ENCODE results near the gene ADCY2.

GRCh38 chr5:7745882-7746610 is 350.1 kb downstream of the ADCY2 start:
- TF ChIP-seq, protein P1, sequence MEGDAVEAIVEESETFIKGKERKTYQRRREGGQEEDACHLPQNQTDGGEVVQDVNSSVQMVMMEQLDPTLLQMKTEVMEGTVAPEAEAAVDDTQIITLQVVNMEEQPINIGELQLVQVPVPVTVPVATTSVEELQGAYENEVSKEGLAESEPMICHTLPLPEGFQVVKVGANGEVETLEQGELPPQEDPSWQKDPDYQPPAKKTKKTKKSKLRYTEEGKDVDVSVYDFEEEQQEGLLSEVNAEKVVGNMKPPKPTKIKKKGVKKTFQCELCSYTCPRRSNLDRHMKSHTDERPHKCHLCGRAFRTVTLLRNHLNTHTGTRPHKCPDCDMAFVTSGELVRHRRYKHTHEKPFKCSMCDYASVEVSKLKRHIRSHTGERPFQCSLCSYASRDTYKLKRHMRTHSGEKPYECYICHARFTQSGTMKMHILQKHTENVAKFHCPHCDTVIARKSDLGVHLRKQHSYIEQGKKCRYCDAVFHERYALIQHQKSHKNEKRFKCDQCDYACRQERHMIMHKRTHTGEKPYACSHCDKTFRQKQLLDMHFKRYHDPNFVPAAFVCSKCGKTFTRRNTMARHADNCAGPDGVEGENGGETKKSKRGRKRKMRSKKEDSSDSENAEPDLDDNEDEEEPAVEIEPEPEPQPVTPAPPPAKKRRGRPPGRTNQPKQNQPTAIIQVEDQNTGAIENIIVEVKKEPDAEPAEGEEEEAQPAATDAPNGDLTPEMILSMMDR (IDR thresholded peaks at IDR 0.05; ENCODE audit: low read depth, low read length) = peak; percentile 75
- TF ChIP-seq EZH2phosphoT487 (IDR thresholded peaks at IDR 0.05; ENCODE audit: low read depth) = no peak

Measured in OCI-LY3 (cell line).